AG04450 (cell line): ENCODE data around the gene MGST2. TPM values are rescaled to one million over a fixed set of nuclear protein-coding genes. Genes with fewer than 3 reads are reported as not detected.
"Not testable (repeated sequence)": the region's sequence is repeated elsewhere in the genome, so short reads cannot be mapped to it uniquely, and the experiment has no call there.

Experiments used
- CTCF ChIA-PET: fragments of 300-600, 350-600 bp; formaldehyde crosslinking; extraction: SDS; loops from one replicate; lab custom pipeline; 2022; ENCODE audit warnings: antibody characterized with exemption, inconsistent platforms; lab: Charles Lee
- POLR2A ChIA-PET: fragments of 350-600 bp; formaldehyde crosslinking; extraction: SDS; loops from one replicate; lab custom pipeline; 2021; ENCODE audit warnings: antibody characterized with exemption, inconsistent platforms; lab: Yijun Ruan, JAX
- DNase-seq: peaks from one replicate; pipeline ENCODE4 v3.0.0-alpha.2; 2011; ENCODE audit warnings: low read depth, low spot score
- H3K27ac ChIP-seq: one replicate; pipeline ENCODE4 v1.5.1; 2012; ENCODE audit warnings: low read depth, low read length, control low read depth
- H3K27me3 ChIP-seq: one replicate; pipeline ENCODE4 v1.6.0; 2012; ENCODE audit warnings: low read length; ENCODE audit not compliant: control insufficient read depth, insufficient read depth
- H3K4me3 ChIP-seq: 2 replicates; pipeline ENCODE4 v1.5.1; 2011; ENCODE audit warnings: mild to moderate bottlenecking, low read depth, low read length, control low read depth
- H3K9me3 ChIP-seq: 2 replicates; pipeline ENCODE4 v1.5.1; 2012; ENCODE audit warnings: low read length; ENCODE audit not compliant: control insufficient read depth, insufficient read depth
- polyA plus RNA-seq: library from polyadenylated mRNA; depleted of rRNA; stranded (reverse); fragments of >200 nt; gene quantifications from 2 replicates; pipeline ENCODE4 v1.2.3, GENCODE V29; 2011
- TF ChIP-seq, protein P1 (sequence below): IDR thresholded peaks from 2 replicates; pipeline ENCODE4 v1.5.1; 2011; ENCODE audit warnings: low read depth, low read length, control low read depth, inconsistent platforms

Gene MGST2
- polyA plus RNA-seq, 1 experiment = 21.9 TPM

DNA sequence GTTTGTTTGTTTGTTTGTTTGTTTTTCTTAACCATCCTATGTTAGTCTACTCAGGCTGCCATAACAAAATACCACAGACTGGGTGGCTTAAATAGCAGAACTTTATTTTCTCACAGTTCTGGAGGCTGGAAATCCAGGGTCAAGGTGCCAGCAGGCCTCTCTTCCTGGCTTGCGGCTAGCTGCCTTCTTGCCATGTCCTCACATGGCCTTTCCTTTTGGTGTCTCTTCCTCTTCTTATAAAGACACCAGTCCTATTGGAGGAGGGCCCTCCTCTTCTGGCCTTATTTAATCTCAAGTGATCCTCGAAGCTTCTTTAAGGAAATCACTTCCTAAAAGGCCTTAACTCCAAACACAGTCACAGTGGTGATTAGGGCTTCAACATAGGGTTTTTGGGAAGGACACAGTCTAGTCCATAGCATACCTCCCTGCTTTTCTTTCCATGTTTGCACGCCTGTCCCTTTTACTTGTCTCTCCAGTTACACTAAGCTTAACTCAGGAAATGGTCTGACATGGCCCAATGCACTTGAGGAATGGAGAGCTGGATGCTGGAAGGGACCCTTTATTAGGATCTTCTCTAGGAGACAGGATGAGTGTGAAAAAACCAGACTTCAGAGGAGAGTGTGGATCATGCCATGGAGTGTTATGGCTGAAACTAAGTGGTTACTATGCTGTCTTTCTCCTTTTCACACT lies 36.0 kb upstream of the MGST2 start:
- Histone ChIP-seq H3K4me3 (no peak overlapping the region), H3K9me3 (no peaks in the 10 kb centered on the region), H3K27me3 (peaks cover 16% of the 10 kb centered on the region), H3K27ac (no peak overlapping the region)
- TF ChIP-seq, protein P1, sequence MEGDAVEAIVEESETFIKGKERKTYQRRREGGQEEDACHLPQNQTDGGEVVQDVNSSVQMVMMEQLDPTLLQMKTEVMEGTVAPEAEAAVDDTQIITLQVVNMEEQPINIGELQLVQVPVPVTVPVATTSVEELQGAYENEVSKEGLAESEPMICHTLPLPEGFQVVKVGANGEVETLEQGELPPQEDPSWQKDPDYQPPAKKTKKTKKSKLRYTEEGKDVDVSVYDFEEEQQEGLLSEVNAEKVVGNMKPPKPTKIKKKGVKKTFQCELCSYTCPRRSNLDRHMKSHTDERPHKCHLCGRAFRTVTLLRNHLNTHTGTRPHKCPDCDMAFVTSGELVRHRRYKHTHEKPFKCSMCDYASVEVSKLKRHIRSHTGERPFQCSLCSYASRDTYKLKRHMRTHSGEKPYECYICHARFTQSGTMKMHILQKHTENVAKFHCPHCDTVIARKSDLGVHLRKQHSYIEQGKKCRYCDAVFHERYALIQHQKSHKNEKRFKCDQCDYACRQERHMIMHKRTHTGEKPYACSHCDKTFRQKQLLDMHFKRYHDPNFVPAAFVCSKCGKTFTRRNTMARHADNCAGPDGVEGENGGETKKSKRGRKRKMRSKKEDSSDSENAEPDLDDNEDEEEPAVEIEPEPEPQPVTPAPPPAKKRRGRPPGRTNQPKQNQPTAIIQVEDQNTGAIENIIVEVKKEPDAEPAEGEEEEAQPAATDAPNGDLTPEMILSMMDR = no peak
- no peak for DNase-seq
- ChIA-PET CTCF (interaction anchor here (0.6 kb wide), 1 partner anchor 12 kb away, joined by 4 read pairs; no protein-coding TSS in a partner anchor), POLR2A (no interaction called here)

DNA sequence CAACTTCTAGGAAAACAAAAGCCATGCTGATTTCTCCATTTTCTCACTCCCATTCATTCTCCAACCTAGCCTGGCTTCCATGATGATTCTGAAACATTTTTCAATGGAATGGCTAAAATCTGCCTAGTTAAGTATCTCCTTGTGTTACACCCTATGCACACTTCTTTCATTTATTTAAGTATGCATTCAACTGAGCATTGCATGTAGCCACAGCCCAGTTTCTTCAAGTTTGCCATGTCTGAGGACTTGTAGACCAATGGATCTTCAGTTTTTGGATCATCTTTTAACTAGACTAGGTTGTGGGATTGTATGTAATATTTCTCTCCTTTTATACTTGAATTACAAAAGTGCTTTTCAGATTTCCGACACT lies 35.5 kb upstream of the MGST2 start:
- Histone ChIP-seq H3K27me3 (peaks cover 16% of the 10 kb centered on the region), H3K27ac (no peak overlapping the region), H3K4me3 (no peak overlapping the region), H3K9me3 (no peaks in the 10 kb centered on the region)
- TF ChIP-seq, protein P1 = no peak
- ChIA-PET CTCF (interaction anchor here (0.6 kb wide), 1 partner anchor 13 kb away, joined by 4 read pairs; no protein-coding TSS in a partner anchor), POLR2A (no interaction called here)
- no peak for DNase-seq

DNA sequence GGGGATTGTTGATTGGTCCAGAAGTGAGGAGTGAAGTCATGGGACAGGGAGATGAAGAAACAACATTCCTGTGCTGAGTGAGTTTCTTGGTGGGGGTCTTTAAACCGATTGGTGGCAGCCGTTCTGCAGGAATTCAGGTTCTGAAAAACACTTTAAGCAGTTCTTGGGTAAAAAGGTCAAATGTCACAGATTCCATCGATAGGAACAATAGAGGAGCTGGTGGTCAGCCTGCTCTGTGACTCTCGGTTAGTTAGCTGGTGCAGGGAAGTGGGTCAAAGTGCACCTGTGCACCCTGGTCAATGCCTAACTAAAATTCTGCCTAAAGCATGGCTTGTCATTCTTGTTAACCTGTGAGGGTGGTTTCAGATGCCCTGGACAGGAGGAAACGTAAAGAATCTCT lies 34.6 kb upstream of the MGST2 start:
- Histone ChIP-seq H3K4me3 (no peak overlapping the region), H3K27ac (no peak overlapping the region), H3K9me3 (no peaks in the 10 kb centered on the region), H3K27me3 (peaks cover 16% of the 10 kb centered on the region)
- no peak for DNase-seq
- TF ChIP-seq, protein P1 = no peak
- ChIA-PET POLR2A (no interaction called here), CTCF (interaction anchor here (0.9 to 1.7 kb wide), 4 partner anchors 11 to 47 kb away, joined by 3 to 8 read pairs (median 3); no protein-coding TSS in a partner anchor)

DNA sequence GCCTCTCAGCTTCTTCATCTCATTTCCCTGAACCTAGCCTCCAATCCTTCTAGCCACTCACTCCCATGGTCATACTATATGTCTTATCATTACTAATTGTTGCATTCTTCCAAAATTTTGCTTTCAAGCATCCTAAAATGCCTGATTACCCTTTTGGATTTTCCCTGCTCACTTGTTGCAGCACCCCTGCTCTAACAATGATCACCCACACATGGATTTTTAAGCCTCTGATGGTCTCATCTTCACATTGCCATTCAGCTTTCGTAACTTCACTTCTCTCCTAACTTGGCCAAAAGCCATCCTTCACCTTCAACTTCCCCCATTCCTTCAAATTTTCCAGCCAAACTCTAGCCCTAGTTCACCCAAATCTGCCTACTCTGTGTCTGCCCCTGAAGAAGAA lies 33.8 kb upstream of the MGST2 start:
- DNase-seq = no peak
- CTCF ChIA-PET = interaction anchor here (0.9 to 1.7 kb wide), 4 partner anchors 12 to 48 kb away, joined by 3 to 8 read pairs (median 3); no protein-coding TSS in a partner anchor
- Histone ChIP-seq H3K27ac (no peak overlapping the region), H3K27me3 (peaks cover 19% of the 10 kb centered on the region), H3K9me3 (no peaks in the 10 kb centered on the region), H3K4me3 (no peak overlapping the region)
- POLR2A ChIA-PET = no interaction called here
- TF ChIP-seq, protein P1 = no peak

DNA sequence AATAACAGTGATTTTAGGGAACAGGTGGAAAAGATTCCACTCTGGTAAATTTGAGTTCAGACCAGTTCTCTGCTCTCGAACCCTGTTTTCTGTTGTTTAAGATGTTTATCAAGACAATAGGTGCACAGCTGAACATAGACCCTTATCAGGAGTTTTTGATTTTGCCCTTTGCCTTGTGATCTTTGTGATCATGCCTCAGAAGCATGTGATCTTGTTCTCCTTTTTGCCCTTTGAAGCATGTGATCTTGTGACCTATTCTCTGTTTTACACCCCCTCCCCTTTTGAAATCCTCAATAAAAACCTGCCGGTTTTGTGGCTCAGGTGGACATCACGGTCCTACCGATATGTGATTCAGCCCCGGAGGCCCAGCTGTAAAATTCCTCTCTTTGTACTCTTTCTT lies 32.9 kb upstream of the MGST2 start:
- H3K27me3 ChIP-seq = peaks cover 19% of the 10 kb centered on the region
- DNase-seq, H3K9me3 ChIP-seq, POLR2A ChIA-PET, H3K4me3 ChIP-seq, H3K27ac ChIP-seq: not testable (repeated sequence)
- CTCF ChIA-PET = interaction anchor here (1.7 kb wide), 1 partner anchor 13 kb away, joined by 3 read pairs; no protein-coding TSS in a partner anchor
